GM19452 (cell line): ENCODE results near the gene LRRC59.

Experiments used
- ATAC-seq: cut with Tn5 transposase; IDR thresholded peaks from one replicate; pipeline ENCODE4 v1.9.1; 2021; ENCODE audit not compliant: unreplicated experiment

Gene LRRC59

GRCh38 chr17:50363217-50364060 lies 33.9 kb downstream of the LRRC59 start:
- no peak for ATAC-seq

- no peak for ATAC-seq
These were observed 34.7 kb downstream of the LRRC59 start for GRCh38 chr17:50362661-50363060.

- no peak for ATAC-seq
These were observed 35.5 kb downstream of the LRRC59 start for GRCh38 chr17:50361561-50362480.

- no peak for ATAC-seq
These were observed 36.7 kb downstream of the LRRC59 start for GRCh38 chr17:50360486-50361115.

GRCh38 chr17:50359998-50360461 lies 37.3 kb downstream of the LRRC59 start:
- no peak for ATAC-seq

GRCh38 chr17:50359005-50359699 lies 38.2 kb downstream of the LRRC59 start:
- no peak for ATAC-seq

GRCh38 chr17:50358177-50358576 lies 39.1 kb downstream of the LRRC59 start:
- no peak for ATAC-seq

GRCh38 chr17:50356892-50357510 lies 40.3 kb downstream of the LRRC59 start:
- ATAC-seq = no peak

GRCh38 chr17:50356418-50356817 lies 40.9 kb downstream of the LRRC59 start:
- no peak for ATAC-seq

- no peak for ATAC-seq
These were observed 41.5 kb downstream of the LRRC59 start for GRCh38 chr17:50355701-50356341.

GRCh38 chr17:50355336-50355700 lies 42.0 kb downstream of the LRRC59 start:
- no peak for ATAC-seq

- no peak for ATAC-seq
These were observed 42.5 kb downstream of the LRRC59 start for GRCh38 chr17:50354776-50355175.

- ATAC-seq = no peak
These were observed 43.1 kb downstream of the LRRC59 start for GRCh38 chr17:50354198-50354597.

GRCh38 chr17:50353600-50354195 lies 43.6 kb downstream of the LRRC59 start:
- no peak for ATAC-seq

- ATAC-seq = no peak
These were observed 44.4 kb downstream of the LRRC59 start for GRCh38 chr17:50352693-50353599.

- no peak for ATAC-seq
These were observed 45.1 kb downstream of the LRRC59 start for GRCh38 chr17:50352072-50352692.

GRCh38 chr17:50350733-50351132 lies 46.6 kb downstream of the LRRC59 start:
- no peak for ATAC-seq

- no peak for ATAC-seq
These were observed 48.1 kb downstream of the LRRC59 start for GRCh38 chr17:50349243-50349600.
